ENCODE data around the gene METTL15. TPM values are rescaled to one million over a fixed set of nuclear protein-coding genes. Genes with fewer than 3 reads are reported as not detected.

METTL15 gene, protein sequence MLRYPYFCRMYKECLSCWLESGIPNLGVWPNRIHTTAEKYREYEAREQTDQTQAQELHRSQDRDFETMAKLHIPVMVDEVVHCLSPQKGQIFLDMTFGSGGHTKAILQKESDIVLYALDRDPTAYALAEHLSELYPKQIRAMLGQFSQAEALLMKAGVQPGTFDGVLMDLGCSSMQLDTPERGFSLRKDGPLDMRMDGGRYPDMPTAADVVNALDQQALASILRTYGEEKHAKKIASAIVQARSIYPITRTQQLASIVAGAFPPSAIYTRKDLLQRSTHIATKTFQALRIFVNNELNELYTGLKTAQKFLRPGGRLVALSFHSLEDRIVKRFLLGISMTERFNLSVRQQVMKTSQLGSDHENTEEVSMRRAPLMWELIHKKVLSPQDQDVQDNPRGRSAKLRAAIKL
- total RNA-seq = 16.2 and 16.9 TPM in 2 replicates

DNA sequence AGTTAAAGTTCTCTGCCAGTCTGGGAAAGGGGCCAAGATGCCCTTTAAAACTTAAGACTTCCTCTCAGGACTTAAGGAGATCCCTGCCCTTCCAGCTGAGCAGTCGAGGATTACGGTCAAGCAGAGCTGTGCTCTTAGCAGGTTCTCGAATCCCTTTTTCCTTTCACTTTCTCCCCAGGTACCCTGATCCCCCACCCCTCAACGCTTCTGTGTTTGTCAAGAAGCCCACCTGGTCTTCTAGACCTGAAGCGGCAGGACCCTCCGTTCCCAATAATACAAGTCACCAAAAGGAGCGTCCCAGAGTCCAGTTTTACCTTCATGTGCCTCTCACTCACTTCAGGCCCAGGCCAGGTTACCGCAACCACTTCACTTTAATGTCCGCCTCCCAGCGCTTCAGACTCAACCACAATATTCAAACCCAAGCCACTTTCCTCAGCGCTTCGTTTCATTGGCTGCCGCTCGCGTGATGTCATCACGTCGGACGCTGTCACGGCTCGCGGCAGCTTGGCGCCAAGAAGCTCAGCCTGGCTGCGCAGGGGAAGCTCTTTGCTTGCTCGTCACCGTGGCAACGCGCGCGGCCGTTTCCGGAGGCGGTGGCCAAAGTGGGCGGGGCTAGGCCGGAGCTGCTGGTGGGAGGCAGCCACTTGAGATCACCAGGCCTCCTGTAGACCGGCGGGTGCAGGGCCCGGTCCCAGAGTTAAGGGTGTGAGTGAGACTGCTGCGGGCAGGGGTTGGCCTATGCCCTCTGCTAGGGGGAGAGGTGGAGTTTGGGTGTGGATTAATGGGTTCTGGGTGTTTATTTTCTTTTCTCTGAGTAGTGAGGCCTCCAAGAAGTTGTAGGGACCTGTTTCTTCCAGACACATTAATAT, at the start of gene METTL15, which contains the start of gene KIF18A:
METTL15 (plus strand) TSS at position 639 of the 869 bp plus-strand sequence. CDS start 4,947 bp downstream, outside the sequence.
KIF18A (minus strand) TSS at position 407 of the 869 bp plus-strand sequence. CDS start 10,209 bp downstream, outside the sequence.

Other genes with a start within 250 kb of the METTL15 start
- 0.43 and 1.7 TPM in 2 replicates for gene KIF18A, start 232 bp upstream of the METTL15 start, total RNA-seq